Neural progenitor cell (in vitro differentiated cells): ENCODE measurements around the gene RAI1. TPM values are rescaled to one million over a fixed set of nuclear protein-coding genes. Genes with fewer than 3 reads are reported as not detected.

Experiments
- DNase-seq: peaks from one replicate; pipeline ENCODE4 v3.0.0-alpha.2; 2016; ENCODE audit warnings: low spot score
- H2AFZ ChIP-seq: fragments of 200-600 bp; sonication (generic); replicated peaks from 2 replicates; pipeline ENCODE4 v1.6.1; 2016; ENCODE audit warnings: antibody characterized with exemption
- H3F3A ChIP-seq: fragments of 200-600 bp; sonication (generic); 2 replicates; pipeline ENCODE4 v1.6.1; 2016; ENCODE audit warnings: antibody characterized with exemption, low read depth
- H3K27ac ChIP-seq: fragments of 200-600 bp; sonication (generic); 2 replicates; pipeline ENCODE4 v1.5.1; 2016; ENCODE audit warnings: mild to moderate bottlenecking
- H3K27me3 ChIP-seq: fragments of 200-600 bp; sonication (generic); 2 replicates; pipeline ENCODE4 v1.6.1; 2016; ENCODE audit warnings: mild to moderate bottlenecking, moderate library complexity
- H3K36me3 ChIP-seq: fragments of 200-600 bp; sonication (generic); 2 replicates; pipeline ENCODE4 v1.5.1; 2016
- H3K4me1 ChIP-seq: fragments of 200-600 bp; sonication (generic); 2 replicates; pipeline ENCODE4 v1.6.1; 2016; ENCODE audit warnings: mixed run types
- H3K4me2 ChIP-seq: fragments of 200-600 bp; sonication (generic); 2 replicates; pipeline ENCODE4 v1.6.1; 2016
- H3K4me3 ChIP-seq: fragments of 200-600 bp; sonication (generic); 2 replicates; pipeline ENCODE4 v1.5.1; 2016
- H3K79me2 ChIP-seq: fragments of 200-600 bp; sonication (generic); 2 replicates; pipeline ENCODE4 v1.6.1; 2016; ENCODE audit warnings: low read depth
- H3K9ac ChIP-seq: fragments of 200-600 bp; sonication (generic); 2 replicates; pipeline ENCODE4 v1.6.1; 2016
- H3K9me3 ChIP-seq: fragments of 200-600 bp; sonication (generic); 2 replicates; pipeline ENCODE4 v1.5.1; 2016; ENCODE audit warnings: low read depth
- H4K20me1 ChIP-seq: fragments of 200-600 bp; sonication (generic); 2 replicates; pipeline ENCODE4 v1.6.1; 2016; ENCODE audit warnings: low read depth
- H3K27ac Mint-ChIP-seq: 3 replicates; pipeline ENCODE4 v1.8.0; 2021; ENCODE audit warnings: mixed read lengths
- H3K27me3 Mint-ChIP-seq: 2 replicates; pipeline ENCODE4 v1.8.0; 2022; ENCODE audit warnings: low read depth, mild to moderate bottlenecking, inconsistent platforms, moderate library complexity, mixed read lengths; ENCODE audit not compliant: insufficient read depth
- H3K36me3 Mint-ChIP-seq: 3 replicates; pipeline ENCODE4 v1.8.0; 2021; ENCODE audit warnings: mixed read lengths
- H3K4me1 Mint-ChIP-seq: 3 replicates; pipeline ENCODE4 v1.8.0; 2021; ENCODE audit warnings: mixed read lengths
- H3K4me3 Mint-ChIP-seq: 3 replicates; pipeline ENCODE4 v1.8.0; 2021; ENCODE audit warnings: mild to moderate bottlenecking, moderate library complexity, mixed read lengths
- H3K9me3 Mint-ChIP-seq: 3 replicates; pipeline ENCODE4 v1.8.0; 2020; ENCODE audit warnings: mixed read lengths
- EZH2 ChIP-seq: fragments of 200-600 bp; sonication (generic); IDR thresholded peaks from 2 replicates; pipeline ENCODE4 v1.6.1; 2017; ENCODE audit warnings: antibody characterized with exemption, mild to moderate bottlenecking, moderate library complexity
- EZH2phosphoT487 ChIP-seq: fragments of 200-600 bp; sonication (generic); IDR thresholded peaks from 2 replicates; pipeline ENCODE4 v1.6.1; 2017; ENCODE audit warnings: antibody characterized with exemption
- microRNA counts: library from miRNA; unstranded; fragments of <30 nt; microRNA quantifications from one replicate; lab custom pipeline; 2016
- microRNA-seq: library from miRNA; unstranded; fragments of <30 nt; microRNA quantifications from one replicate; pipeline ENCODE4, GENCODE V29; 2016
- small RNA-seq: library from RNA; depleted of rRNA; stranded (forward); fragments of <200 nt; gene quantifications from one replicate; pipeline ENCODE3, GENCODE V24; 2015
- total RNA-seq: library from RNA; depleted of rRNA; stranded (reverse); fragments of >200 nt; gene quantifications from 2 replicates; pipeline ENCODE4 v1.2.3, GENCODE V29; 2015; ENCODE audit warnings: low replicate concordance
- TF ChIP-seq, protein P1 (sequence below): fragments of 200-600 bp; sonication (generic); IDR thresholded peaks from 2 replicates; pipeline ENCODE4 v1.5.1; 2017; ENCODE audit warnings: antibody characterized with exemption, mild to moderate bottlenecking

The RAI1 gene
- total RNA-seq, 1 donor from 2014 or later: 27.4 TPM

DNA sequence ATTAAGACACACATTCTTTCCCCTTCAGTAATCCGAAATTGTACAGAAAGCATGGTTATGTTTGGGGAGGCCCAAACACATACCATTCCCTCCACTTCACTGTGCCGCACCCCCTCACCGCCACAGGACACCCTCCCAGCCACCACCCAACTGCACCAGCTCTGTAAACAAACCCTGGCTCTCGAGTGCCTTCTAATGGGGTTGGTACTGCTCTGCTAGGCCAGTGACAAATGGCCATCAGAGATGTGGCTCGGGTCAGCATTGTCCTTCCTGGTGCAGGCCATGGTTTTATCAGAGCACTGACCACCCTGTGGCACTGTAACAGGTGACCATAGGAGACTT, 179.5 kb downstream of the RAI1 start:
- H3K9me3 Mint-ChIP-seq: no peaks in the 10 kb centered on the region
- H3K4me1 Mint-ChIP-seq: peaks cover 40% of the 10 kb centered on the region
- Histone ChIP-seq H3K9ac (no peak overlapping the region), H3K4me2 (no peak overlapping the region), H3K36me3 (no peaks in the 10 kb centered on the region), H3K4me3 (no peak overlapping the region), H2AFZ (no peak overlapping the region), H3K27ac (no peak overlapping the region), H3K79me2 (no peaks in the 10 kb centered on the region), H3K27me3 (peaks cover under 1% of the 10 kb centered on the region), H3F3A (peaks cover 4% of the 10 kb centered on the region), H3K9me3 (no peaks in the 10 kb centered on the region), H4K20me1 (no peaks in the 10 kb centered on the region), H3K4me1 (peaks cover 2% of the 10 kb centered on the region)
- DNase-seq: no peak
- peak overlapping the region; percentile 51 for H3K27ac Mint-ChIP-seq
- H3K36me3 Mint-ChIP-seq: no peaks in the 10 kb centered on the region
- no peak overlapping the region for H3K4me3 Mint-ChIP-seq
- TF ChIP-seq, protein P1, sequence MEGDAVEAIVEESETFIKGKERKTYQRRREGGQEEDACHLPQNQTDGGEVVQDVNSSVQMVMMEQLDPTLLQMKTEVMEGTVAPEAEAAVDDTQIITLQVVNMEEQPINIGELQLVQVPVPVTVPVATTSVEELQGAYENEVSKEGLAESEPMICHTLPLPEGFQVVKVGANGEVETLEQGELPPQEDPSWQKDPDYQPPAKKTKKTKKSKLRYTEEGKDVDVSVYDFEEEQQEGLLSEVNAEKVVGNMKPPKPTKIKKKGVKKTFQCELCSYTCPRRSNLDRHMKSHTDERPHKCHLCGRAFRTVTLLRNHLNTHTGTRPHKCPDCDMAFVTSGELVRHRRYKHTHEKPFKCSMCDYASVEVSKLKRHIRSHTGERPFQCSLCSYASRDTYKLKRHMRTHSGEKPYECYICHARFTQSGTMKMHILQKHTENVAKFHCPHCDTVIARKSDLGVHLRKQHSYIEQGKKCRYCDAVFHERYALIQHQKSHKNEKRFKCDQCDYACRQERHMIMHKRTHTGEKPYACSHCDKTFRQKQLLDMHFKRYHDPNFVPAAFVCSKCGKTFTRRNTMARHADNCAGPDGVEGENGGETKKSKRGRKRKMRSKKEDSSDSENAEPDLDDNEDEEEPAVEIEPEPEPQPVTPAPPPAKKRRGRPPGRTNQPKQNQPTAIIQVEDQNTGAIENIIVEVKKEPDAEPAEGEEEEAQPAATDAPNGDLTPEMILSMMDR: no peak
- TF ChIP-seq EZH2phosphoT487: no peak
- TF ChIP-seq EZH2: no peak
- H3K27me3 Mint-ChIP-seq: peaks cover 17% of the 10 kb centered on the region

MicroRNAs encoded within 50 kb of the gene (microRNA counts, 767-probe panel; counts per million panel counts)
- 460 counts per million, percentile 90 among the panel's probes with 10 or more counts for microRNA hsa-miR-33b-5p (lab: Ali Mortazavi, UCI)

Small RNAs within 50 kb of the gene (microRNA-seq; reads per million reads assigned to microRNA genes)
- gene MIR33B (16.5 reads per million, percentile 47 among the genes with 10 or more reads in this experiment), gene MIR6777 (not detected)

Small RNAs within 50 kb of the gene (small RNA-seq; reads per million reads assigned to genes)
- gene MIR33B (0.36 reads per million, percentile 38 among the genes with 10 or more reads in this experiment), gene MIR6777 (0.07 reads per million), gene RF02177 (not detected), gene RF02178 (not detected)

Other genes starting within 250 kb of the RAI1 start
- gene MED9, start 204.5 kb upstream of the RAI1 start, total RNA-seq: 15.7 and 28.0 TPM in 2 replicates
- 0.88 and 2.8 TPM in 2 replicates for gene RASD1, start 185.1 kb upstream of the RAI1 start, total RNA-seq
- 17.7 and 50.4 TPM in 2 replicates for gene PEMT, start 89.8 kb upstream of the RAI1 start, total RNA-seq
- 12.7 and 41.0 TPM in 2 replicates for gene SREBF1, start 155.5 kb downstream of the RAI1 start, total RNA-seq